RCC 7860 (cell line): ENCODE data around the gene KLC3.
"Not testable (repeated sequence)": the region's sequence is repeated elsewhere in the genome, so short reads cannot be mapped to it uniquely, and the experiment has no call there.

Source experiments
- DNase-seq: peaks from one replicate; pipeline ENCODE4 v3.0.0-alpha.2; 2015; ENCODE audit warnings: low spot score
- FAIRE-seq: peaks from 2 replicates; lab custom pipeline; 2012; peaks lifted over from hg19 to GRCh38; lab: Jason Lieb, UNC

The KLC3 gene

GRCh38 chr19:45314708-45315245, 25.8 kb upstream of the KLC3 start:
- DNase-seq: no peak
- no peak for FAIRE-seq

- DNase-seq (no peak), FAIRE-seq (no peak)
Observed at GRCh38 chr19:45315304-45315703, 25.2 kb upstream of the KLC3 start.

GRCh38 chr19:45320997-45321775, 19.4 kb upstream of the KLC3 start:
- DNase-seq: no peak
- FAIRE-seq: no peak

- no peak for DNase-seq
- FAIRE-seq: no peak
Observed at GRCh38 chr19:45321848-45322247, 18.7 kb upstream of the KLC3 start.

GRCh38 chr19:45322311-45322710, 18.2 kb upstream of the KLC3 start:
- no peak for DNase-seq

GRCh38 chr19:45322744-45323281, 17.7 kb upstream of the KLC3 start, which contains the start of gene CKM:
Gene CKM, minus strand, starts transcription at chr19:45322875. Its CDS starts 3,162 bp downstream, at chr19:45319713.
- DNase-seq (no peak), FAIRE-seq (no peak)

More at GRCh38 chr19:45322311-45322710, 18.2 kb upstream of the KLC3 start:
- FAIRE-seq: no peak

GRCh38 chr19:45323671-45324081, 16.9 kb upstream of the KLC3 start:
- FAIRE-seq (no peak), DNase-seq (no peak)

GRCh38 chr19:45324349-45324907, 16.1 kb upstream of the KLC3 start:
- DNase-seq: no peak
- no peak for FAIRE-seq

GRCh38 chr19:45327404-45328143, 13.0 kb upstream of the KLC3 start:
- FAIRE-seq (no peak), DNase-seq (no peak)

GRCh38 chr19:45331411-45331810, 9.1 kb upstream of the KLC3 start:
- FAIRE-seq (no peak), DNase-seq (no peak)

GRCh38 chr19:45333609-45334303, 6.8 kb upstream of the KLC3 start:
- no peak for FAIRE-seq
- no peak for DNase-seq

- not testable (repeated sequence) for FAIRE-seq, DNase-seq
Observed at GRCh38 chr19:45334881-45335280, 5.7 kb upstream of the KLC3 start.

- FAIRE-seq: no peak
- no peak for DNase-seq
Observed at GRCh38 chr19:45336696-45337251, 3.8 kb upstream of the KLC3 start.

GRCh38 chr19:45339629-45340028, 921 bp upstream of the KLC3 start:
- FAIRE-seq (no peak), DNase-seq (no peak)

- FAIRE-seq (no peak), DNase-seq (no peak)
Observed at GRCh38 chr19:45340899-45341453, 426 bp downstream of the KLC3 start.

GRCh38 chr19:45342911-45343310, 2.4 kb downstream of the KLC3 start:
- DNase-seq (no peak), FAIRE-seq (no peak)

GRCh38 chr19:45344621-45345505, 4.3 kb downstream of the KLC3 start:
- no peak for FAIRE-seq
- no peak for DNase-seq

GRCh38 chr19:45345506-45345860, 4.9 kb downstream of the KLC3 start:
- no peak for FAIRE-seq
- no peak for DNase-seq

- DNase-seq (no peak), FAIRE-seq (no peak)
Observed at GRCh38 chr19:45346449-45346848, 5.9 kb downstream of the KLC3 start.
